Gastrocnemius medialis (tissue), 4 donors: ENCODE results near the gene PAEP.

Source experiments
- POLR2A ChIP-seq, 2 donors: fragments of 450-650 bp; IDR thresholded peaks; one replicate each; pipeline ENCODE4 v1.6.1; 2017; ENCODE audit warnings: antibody characterized with exemption in 2 of 2, mild to moderate bottlenecking in 2 of 2, moderate library complexity in 2 of 2
- TF ChIP-seq, protein P1 (sequence below), 5 experiments: fragments of 450-650 bp in 3 of 5; fragments of 200-600 bp in 2 of 5; sonication (generic) in 2 of 5; IDR thresholded peaks in 4 of 5; conservative IDR thresholded peaks in 1 of 5; 1 replicate in 4 of 5; 2 replicates in 1 of 5; pipeline ENCODE4 v1.5.1; 2016 to 2019; ENCODE audit warnings: antibody characterized with exemption in 5 of 5, mild to moderate bottlenecking in 3 of 5, moderate library complexity in 3 of 5

- TF ChIP-seq POLR2A (IDR thresholded peaks at IDR 0.05), result no peak
- TF ChIP-seq, protein P1, sequence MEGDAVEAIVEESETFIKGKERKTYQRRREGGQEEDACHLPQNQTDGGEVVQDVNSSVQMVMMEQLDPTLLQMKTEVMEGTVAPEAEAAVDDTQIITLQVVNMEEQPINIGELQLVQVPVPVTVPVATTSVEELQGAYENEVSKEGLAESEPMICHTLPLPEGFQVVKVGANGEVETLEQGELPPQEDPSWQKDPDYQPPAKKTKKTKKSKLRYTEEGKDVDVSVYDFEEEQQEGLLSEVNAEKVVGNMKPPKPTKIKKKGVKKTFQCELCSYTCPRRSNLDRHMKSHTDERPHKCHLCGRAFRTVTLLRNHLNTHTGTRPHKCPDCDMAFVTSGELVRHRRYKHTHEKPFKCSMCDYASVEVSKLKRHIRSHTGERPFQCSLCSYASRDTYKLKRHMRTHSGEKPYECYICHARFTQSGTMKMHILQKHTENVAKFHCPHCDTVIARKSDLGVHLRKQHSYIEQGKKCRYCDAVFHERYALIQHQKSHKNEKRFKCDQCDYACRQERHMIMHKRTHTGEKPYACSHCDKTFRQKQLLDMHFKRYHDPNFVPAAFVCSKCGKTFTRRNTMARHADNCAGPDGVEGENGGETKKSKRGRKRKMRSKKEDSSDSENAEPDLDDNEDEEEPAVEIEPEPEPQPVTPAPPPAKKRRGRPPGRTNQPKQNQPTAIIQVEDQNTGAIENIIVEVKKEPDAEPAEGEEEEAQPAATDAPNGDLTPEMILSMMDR (IDR thresholded peaks at IDR 0.05 in 4 of 5, conservative IDR thresholded peaks at IDR 0.05 in 1 of 5), result no peak
These were observed 8.9 kb downstream of the PAEP start for GRCh38 chr9:135570456-135570855.
